Measurements from ENCODE around the gene MT1B.
A peak's percentile ranks its signal among the peaks of the same experiment; 100 is the strongest.
"Not testable (repeated sequence)": the region's sequence is repeated elsewhere in the genome, so short reads cannot be mapped to it uniquely, and the experiment has no call there.

Gene MT1B

GRCh38 chr16:56667581-56668571 lies 16.2 kb downstream of the MT1B start, which contains the start of gene MT1G:
Gene MT1G (minus strand): TSS chr16:56668065. CDS start chr16:56667993, 72 bp downstream.
- no peak for DNase-seq (ENCODE audit: low read depth in 2 of 2)

DNA sequence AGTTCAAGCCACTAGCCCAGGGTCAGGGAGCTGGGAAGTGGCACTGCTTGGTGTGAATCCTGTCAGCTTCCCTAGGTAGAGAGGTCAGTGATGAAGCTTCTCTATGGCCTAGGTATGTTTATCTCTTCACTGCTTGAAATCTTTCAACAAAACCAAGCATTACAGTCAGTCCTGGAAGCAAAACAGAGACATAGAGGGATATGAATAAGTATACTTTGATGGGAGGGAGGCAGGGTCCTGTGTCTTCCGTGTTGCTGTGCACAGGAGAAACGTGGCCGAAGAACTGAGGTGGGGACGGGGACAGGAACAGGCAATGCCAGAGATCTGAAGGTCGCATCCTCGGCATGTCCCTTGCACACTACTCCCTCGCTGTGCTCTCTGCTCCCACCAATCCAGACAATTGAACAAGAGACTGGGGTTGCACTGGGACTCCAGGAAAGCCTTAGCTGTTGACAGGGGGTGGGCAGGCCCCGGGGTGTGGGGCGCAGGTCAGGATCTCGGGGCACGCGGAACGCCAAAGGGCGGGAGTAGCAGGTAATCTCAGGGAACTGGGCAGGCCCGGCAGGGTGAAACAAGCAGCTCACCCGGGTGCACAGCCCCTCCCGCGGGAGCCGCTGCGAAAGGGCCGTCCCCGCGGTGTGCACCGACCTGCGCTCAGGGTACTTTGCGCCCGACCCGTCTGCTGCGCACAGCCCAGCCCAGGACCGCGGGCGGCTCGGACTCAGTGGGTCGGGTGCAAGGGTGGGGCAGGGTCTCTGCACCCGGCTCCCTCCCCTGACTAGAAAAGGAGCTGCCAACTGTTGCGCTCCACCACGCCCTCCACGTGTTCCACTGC lies 17.5 kb downstream of the MT1B start, which contains the start of gene MT1H:
TSS of gene MT1H (plus strand) at position 810 of the 835 bp plus-strand sequence. CDS start 71 bp downstream, outside the sequence.
- no peak for DNase-seq (ENCODE audit: low read depth in 2 of 2)

DNA sequence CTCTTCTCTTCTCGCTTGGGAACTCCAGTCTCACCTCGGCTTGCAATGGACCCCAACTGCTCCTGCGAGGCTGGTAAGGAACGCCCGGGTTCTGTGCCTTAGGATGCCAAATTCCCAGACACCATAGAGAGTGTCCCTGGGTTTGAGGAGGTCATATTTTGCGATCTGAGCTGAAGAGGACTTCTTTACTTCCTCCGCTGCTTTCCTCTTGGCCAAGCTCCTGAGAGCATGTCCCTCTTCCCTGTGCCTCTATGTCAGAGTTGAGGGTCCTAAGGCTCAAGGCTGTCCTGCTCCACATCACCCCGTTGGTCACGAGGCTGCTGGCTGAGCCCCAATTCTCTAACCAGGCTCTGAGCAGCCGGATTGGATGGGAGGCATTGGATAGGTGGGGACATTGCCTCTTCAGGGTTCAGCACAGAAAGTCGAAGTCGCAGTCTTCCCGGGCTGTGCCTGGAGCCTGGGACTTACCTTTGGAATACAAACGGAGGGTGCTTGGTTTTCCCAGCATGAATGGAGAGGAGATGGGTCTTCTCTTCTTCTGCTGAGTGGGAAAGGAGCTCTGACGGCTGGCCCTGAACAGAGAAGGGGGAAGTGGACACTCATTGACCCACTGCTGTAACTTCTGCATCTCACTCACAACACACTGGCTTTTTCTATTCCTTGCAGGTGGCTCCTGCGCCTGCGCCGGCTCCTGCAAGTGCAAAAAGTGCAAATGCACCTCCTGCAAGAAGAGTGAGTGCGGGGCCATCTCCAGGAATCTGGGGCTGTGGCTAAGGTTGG lies 18.3 kb downstream of the MT1B start:
- no peak for DNase-seq (ENCODE audit: low read depth in 2 of 2)

GRCh38 chr16:56670620-56670934 lies 18.9 kb downstream of the MT1B start:
- no peak for DNase-seq (ENCODE audit: low read depth in 2 of 2)

DNA sequence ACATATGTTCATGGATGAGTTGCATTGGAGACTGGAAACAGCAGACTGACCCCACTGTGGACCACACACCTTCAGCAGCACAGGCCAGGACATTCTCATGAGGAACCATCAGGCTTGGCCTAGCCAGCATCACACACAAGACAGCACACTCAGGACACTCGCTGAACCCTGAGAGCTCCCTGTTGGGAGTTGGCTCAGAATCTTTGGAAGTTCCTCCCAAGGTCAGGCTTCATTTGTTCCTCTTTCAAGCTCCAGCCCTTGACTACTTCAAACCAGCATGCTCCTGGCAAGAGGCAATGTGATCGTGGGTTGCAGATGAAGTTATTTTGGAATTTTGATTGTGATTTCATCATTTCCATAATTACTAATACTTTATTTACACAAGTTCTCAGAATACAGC lies 20.0 kb downstream of the MT1B start:
- not testable (repeated sequence) for DNase-seq (ENCODE audit: low read depth in 2 of 2)

GRCh38 chr16:56672171-56672570 lies 20.5 kb downstream of the MT1B start:
- DNase-seq (ENCODE audit: low read depth in 2 of 2) = not testable (repeated sequence)

GRCh38 chr16:56672761-56673536 lies 21.3 kb downstream of the MT1B start:
- no peak for DNase-seq (ENCODE audit: low read depth in 2 of 2)

GRCh38 chr16:56673921-56674320 lies 22.2 kb downstream of the MT1B start:
- DNase-seq (ENCODE audit: low read depth in 2 of 2) = no peak

GRCh38 chr16:56674570-56674969 lies 22.9 kb downstream of the MT1B start:
- not testable (repeated sequence) for DNase-seq (ENCODE audit: low read depth in 2 of 2)

DNA sequence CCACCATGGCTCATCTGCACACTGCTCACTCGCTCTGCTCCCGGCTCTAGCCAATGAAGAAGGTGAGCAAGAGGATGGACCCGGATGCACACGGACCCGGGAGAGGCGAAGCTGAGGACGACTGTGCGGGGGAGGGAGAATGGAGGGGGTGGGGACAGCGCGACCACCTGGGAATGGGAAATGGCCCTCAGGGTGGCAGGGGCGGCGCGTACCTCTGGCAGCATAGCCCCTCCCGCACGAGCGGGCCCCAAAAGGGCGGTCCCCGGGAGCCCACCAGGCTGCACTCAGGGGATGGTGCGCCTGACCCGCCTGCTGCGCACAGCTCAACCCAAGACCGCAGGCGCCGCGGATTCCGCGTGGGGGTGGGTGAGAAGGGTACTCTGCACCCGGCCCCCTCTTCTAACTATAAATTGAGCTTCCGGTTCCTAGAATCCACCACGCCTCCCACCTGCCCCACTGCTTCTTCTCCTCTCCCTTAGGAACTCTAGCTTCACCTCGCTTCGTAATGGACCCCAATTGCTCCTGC lies 24.1 kb downstream of the MT1B start:
- peak in 1 of 2 donors; percentile 43 for DNase-seq (ENCODE audit: low read depth in 2 of 2)

DNA sequence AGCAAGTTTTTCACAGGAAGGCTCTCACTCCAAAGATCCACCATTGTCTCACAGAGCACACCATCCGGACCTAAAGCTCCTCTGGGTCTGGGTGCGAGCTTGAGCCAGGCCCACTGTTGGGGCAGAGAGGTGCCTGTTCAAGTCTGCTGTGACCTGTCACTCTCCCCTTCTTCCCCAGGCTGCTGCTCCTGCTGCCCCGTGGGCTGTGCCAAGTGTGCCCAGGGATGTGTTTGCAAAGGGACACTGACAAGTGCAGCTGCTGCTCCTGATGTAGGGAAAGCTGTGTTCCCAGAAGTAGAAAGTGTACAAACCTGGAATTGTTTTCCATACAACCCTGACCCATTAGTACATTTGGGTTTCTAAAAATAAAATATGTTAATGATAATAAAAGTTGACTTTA lies 25.8 kb downstream of the MT1B start:
- no peak for DNase-seq (ENCODE audit: low read depth in 2 of 2)

- DNase-seq (ENCODE audit: low read depth in 2 of 2) = no peak
These were observed 27.5 kb downstream of the MT1B start for GRCh38 chr16:56679078-56679730.

DNA sequence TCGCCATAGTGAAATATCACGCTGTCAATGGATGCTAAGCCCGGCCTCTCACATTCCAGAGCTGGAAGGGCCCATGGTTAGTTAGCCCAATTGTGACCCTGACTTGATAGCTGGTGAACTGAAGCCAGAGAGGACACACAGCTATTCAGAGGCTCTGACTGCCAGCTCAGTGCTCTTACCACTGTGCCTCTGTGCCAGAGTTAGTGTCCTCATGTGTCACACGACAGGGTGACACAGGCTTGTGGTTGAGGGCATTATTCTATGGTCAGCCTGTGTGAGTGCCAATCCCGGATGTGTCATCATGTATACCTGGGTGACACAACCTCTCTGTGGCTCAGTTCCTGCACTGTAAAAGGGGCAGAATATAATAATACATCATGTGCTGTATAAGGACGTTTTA lies 28.1 kb downstream of the MT1B start:
- DNase-seq (ENCODE audit: low read depth in 2 of 2) = no peak

GRCh38 chr16:56681939-56682702 lies 30.4 kb downstream of the MT1B start, which contains the start of gene MT1X:
Gene MT1X (plus strand): TSS chr16:56682470. CDS start chr16:56682541, 71 bp downstream.
- DNase-seq (ENCODE audit: low read depth in 2 of 2) = peak; percentile 84

GRCh38 chr16:56682703-56683397 lies 31.2 kb downstream of the MT1B start:
- no peak for DNase-seq (ENCODE audit: low read depth in 2 of 2)

DNA sequence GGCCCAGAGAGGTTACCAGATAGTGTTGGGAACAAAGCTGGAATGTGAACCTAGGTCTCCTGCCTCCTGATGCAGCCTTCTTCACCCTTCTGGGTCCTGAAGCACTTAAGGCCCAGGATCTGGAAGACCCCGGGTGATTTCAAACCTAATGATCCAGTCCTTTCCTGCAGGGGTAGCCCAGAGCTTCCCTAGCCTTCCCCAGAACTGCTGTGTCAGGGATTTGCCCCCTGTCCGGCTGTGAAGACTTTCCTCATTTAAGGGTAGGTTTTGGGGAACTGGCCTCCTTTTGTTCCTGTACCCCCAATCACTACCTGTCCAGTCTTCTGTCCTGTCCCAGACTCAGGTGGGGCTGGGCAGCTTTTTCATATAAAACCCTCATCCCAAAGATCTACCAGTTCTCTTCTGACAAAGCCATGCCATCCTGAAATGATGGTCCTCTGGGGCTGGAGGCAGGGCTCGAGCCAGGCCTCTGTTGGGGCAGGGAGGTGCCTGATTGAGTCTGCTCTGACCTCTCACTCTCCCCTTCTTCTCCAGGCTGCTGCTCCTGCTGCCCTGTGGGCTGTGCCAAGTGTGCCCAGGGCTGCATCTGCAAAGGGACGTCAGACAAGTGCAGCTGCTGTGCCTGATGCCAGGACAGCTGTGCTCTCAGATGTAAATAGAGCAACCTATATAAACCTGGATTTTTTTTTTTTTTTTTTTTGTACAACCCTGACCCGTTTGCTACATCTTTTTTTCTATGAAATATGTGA lies 31.9 kb downstream of the MT1B start:
- DNase-seq (ENCODE audit: low read depth in 2 of 2) = no peak

DNA sequence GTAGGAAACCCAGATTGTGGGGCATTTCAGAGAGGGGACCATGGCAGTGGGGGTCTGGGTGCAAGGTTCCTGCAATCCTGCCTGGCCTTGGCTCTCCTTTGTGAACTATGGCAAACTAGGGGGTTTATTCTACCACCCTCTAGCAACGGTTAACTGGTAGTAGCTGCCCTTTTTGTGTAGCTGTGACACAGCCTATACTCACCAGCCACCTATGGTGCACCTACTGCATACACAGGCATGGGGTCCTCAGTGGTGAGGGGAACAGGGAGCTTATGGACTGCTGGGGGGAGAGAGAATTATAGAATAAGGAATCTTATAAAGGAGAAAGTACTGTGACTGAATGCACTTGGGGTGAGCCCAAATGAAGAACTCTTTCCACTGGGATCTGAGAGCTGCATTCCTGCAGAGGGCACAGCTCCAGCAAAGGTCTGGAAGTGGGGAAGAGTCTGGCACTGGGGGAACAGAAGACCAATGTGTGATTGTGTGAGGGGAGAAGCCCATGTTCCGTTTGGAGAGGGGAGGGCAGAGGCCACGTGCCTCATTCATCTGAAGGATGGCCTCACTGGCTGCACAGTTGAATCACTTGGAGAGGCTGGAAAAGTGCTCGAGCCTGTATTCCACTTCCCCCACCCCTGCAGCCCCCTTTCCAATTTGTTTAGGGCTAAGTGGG lies 32.7 kb downstream of the MT1B start:
- no peak for DNase-seq (ENCODE audit: low read depth in 2 of 2)

All from activated CD4-positive, alpha-beta T cell treated with anti-CD3 and anti-CD28 coated beads for 24 hours (primary cell).